ENCODE measurements around the gene ARID1B.

Gene ARID1B

GRCh38 chr6:156873654-156874380, 96.6 kb downstream of the ARID1B start:
- Histone ChIP-seq H2BK120ac (ENCODE audit: low read depth, low read length) (no peak overlapping the region), H4K91ac (ENCODE audit: low read depth, low read length, poor library complexity) (no peak overlapping the region), H2AFZ (ENCODE audit: low read length) (no peak overlapping the region), H2BK5ac (ENCODE audit: low read length) (no peak overlapping the region), H2BK12ac (ENCODE audit: low read length) (no peak overlapping the region), H3K27me3 (ENCODE audit: control insufficient read depth in 3 of 3, insufficient read depth in 3 of 3, low read depth in 1 of 3, low read length in 3 of 3) (no peaks in the 10 kb centered on the region), H3K14ac (ENCODE audit: low read length) (no peak overlapping the region), H3K27ac (replicated peaks; ENCODE audit: low read length) (no peak overlapping the region), H2AK5ac (ENCODE audit: low read depth, low read length) (no peak overlapping the region), H3K4me1 (ENCODE audit: control insufficient read depth in 2 of 2, insufficient read depth in 1 of 2, low read depth in 1 of 2, low read length in 2 of 2) (peaks cover 5 to 9% of the 10 kb centered on the region in 2 donors), H3K23ac (ENCODE audit: low read depth, low read length, poor library complexity) (no peak overlapping the region), H3K4me3 (ENCODE audit: low read length in 2 of 2) (no peak overlapping the region), H3K36me3 (replicated peaks in 1 of 2; ENCODE audit: control insufficient read depth in 2 of 2, insufficient read depth in 2 of 2, low read length in 2 of 2) (peaks cover 0 to 18% of the 10 kb centered on the region in 2 donors), H3K79me1 (ENCODE audit: low read depth, low read length) (peaks cover 6% of the 10 kb centered on the region), H3K4ac (ENCODE audit: low read length) (no peak overlapping the region), H3K4me2 (ENCODE audit: insufficient read depth, low read length, poor library complexity, severe bottlenecking) (no peak overlapping the region), H3K18ac (ENCODE audit: low read length) (no peak overlapping the region), H3K9me3 (replicated peaks in 1 of 2; ENCODE audit: control insufficient read depth in 2 of 2, insufficient read depth in 1 of 2, low read depth in 1 of 2, low read length in 2 of 2) (no peaks in the 10 kb centered on the region), H3K9ac (ENCODE audit: low read depth, low read length, poor library complexity) (no peak overlapping the region), H4K8ac (ENCODE audit: low read depth, low read length) (no peak overlapping the region), H2BK15ac (ENCODE audit: low read length) (no peak overlapping the region)
- DNase-seq (ENCODE audit: low spot score) = no peak
- no CpG with 5 or more reads among the region's 10 CpGs for WGBS, 2 donors (ENCODE audit: extremely low coverage in 2 of 2, insufficient read length in 2 of 2, insufficient replicate concordance in 1 of 2)

GRCh38 chr6:156875062-156875461, 97.9 kb downstream of the ARID1B start:
- Histone ChIP-seq H3K79me1 (ENCODE audit: low read depth, low read length) (peaks cover 8% of the 10 kb centered on the region), H3K18ac (ENCODE audit: low read length) (no peak overlapping the region), H4K8ac (ENCODE audit: low read depth, low read length) (no peak overlapping the region), H4K91ac (ENCODE audit: low read depth, low read length, poor library complexity) (no peak overlapping the region), H2AFZ (ENCODE audit: low read length) (no peak overlapping the region), H3K14ac (ENCODE audit: low read length) (no peak overlapping the region), H2BK120ac (ENCODE audit: low read depth, low read length) (no peak overlapping the region), H3K4ac (ENCODE audit: low read length) (no peak overlapping the region), H2BK15ac (ENCODE audit: low read length) (no peak overlapping the region), H2BK5ac (ENCODE audit: low read length) (no peak overlapping the region), H3K27me3 (ENCODE audit: control insufficient read depth in 3 of 3, insufficient read depth in 3 of 3, low read depth in 1 of 3, low read length in 3 of 3) (no peaks in the 10 kb centered on the region), H3K9ac (ENCODE audit: low read depth, low read length, poor library complexity) (no peak overlapping the region), H3K9me3 (replicated peaks in 1 of 2; ENCODE audit: control insufficient read depth in 2 of 2, insufficient read depth in 1 of 2, low read depth in 1 of 2, low read length in 2 of 2) (no peaks in the 10 kb centered on the region), H3K4me1 (ENCODE audit: control insufficient read depth in 2 of 2, insufficient read depth in 1 of 2, low read depth in 1 of 2, low read length in 2 of 2) (peaks cover 5 to 11% of the 10 kb centered on the region in 2 donors), H3K4me2 (ENCODE audit: insufficient read depth, low read length, poor library complexity, severe bottlenecking) (no peak overlapping the region), H3K23ac (ENCODE audit: low read depth, low read length, poor library complexity) (no peak overlapping the region), H3K4me3 (ENCODE audit: low read length in 2 of 2) (no peak overlapping the region), H3K27ac (replicated peaks; ENCODE audit: low read length) (no peak overlapping the region), H3K36me3 (replicated peaks in 1 of 2; ENCODE audit: control insufficient read depth in 2 of 2, insufficient read depth in 2 of 2, low read length in 2 of 2) (peaks cover 0 to 18% of the 10 kb centered on the region in 2 donors), H2AK5ac (ENCODE audit: low read depth, low read length) (no peak overlapping the region), H2BK12ac (ENCODE audit: low read length) (no peak overlapping the region)
- WGBS, 2 donors (ENCODE audit: extremely low coverage in 2 of 2, insufficient read length in 2 of 2, insufficient replicate concordance in 1 of 2) = no CpG with 5 or more reads among the region's 2 CpGs
- no peak for DNase-seq (ENCODE audit: low spot score)

- Histone ChIP-seq H3K4me1 (ENCODE audit: control insufficient read depth in 2 of 2, insufficient read depth in 1 of 2, low read depth in 1 of 2, low read length in 2 of 2) (peaks cover 5 to 8% of the 10 kb centered on the region in 2 donors), H4K91ac (ENCODE audit: low read depth, low read length, poor library complexity) (no peak overlapping the region), H3K4me2 (ENCODE audit: insufficient read depth, low read length, poor library complexity, severe bottlenecking) (no peak overlapping the region), H2BK5ac (ENCODE audit: low read length) (no peak overlapping the region), H3K79me1 (ENCODE audit: low read depth, low read length) (peaks cover 8% of the 10 kb centered on the region), H3K27ac (replicated peaks; ENCODE audit: low read length) (no peak overlapping the region), H3K23ac (ENCODE audit: low read depth, low read length, poor library complexity) (no peak overlapping the region), H3K9me3 (replicated peaks in 1 of 2; ENCODE audit: control insufficient read depth in 2 of 2, insufficient read depth in 1 of 2, low read depth in 1 of 2, low read length in 2 of 2) (no peaks in the 10 kb centered on the region), H2BK15ac (ENCODE audit: low read length) (no peak overlapping the region), H3K9ac (ENCODE audit: low read depth, low read length, poor library complexity) (no peak overlapping the region), H2AK5ac (ENCODE audit: low read depth, low read length) (no peak overlapping the region), H2BK120ac (ENCODE audit: low read depth, low read length) (no peak overlapping the region), H2BK12ac (ENCODE audit: low read length) (no peak overlapping the region), H3K36me3 (replicated peaks in 1 of 2; ENCODE audit: control insufficient read depth in 2 of 2, insufficient read depth in 2 of 2, low read length in 2 of 2) (peaks cover 0 to 18% of the 10 kb centered on the region in 2 donors), H3K18ac (ENCODE audit: low read length) (no peak overlapping the region), H3K27me3 (ENCODE audit: control insufficient read depth in 3 of 3, insufficient read depth in 3 of 3, low read depth in 1 of 3, low read length in 3 of 3) (no peaks in the 10 kb centered on the region), H3K4me3 (ENCODE audit: low read length in 2 of 2) (peak overlapping the region in 1 of 2 donors; percentile 11), H4K8ac (ENCODE audit: low read depth, low read length) (no peak overlapping the region), H3K14ac (ENCODE audit: low read length) (no peak overlapping the region), H2AFZ (ENCODE audit: low read length) (no peak overlapping the region), H3K4ac (ENCODE audit: low read length) (no peak overlapping the region)
- no CpG with 5 or more reads among the region's 11 CpGs for whole genome bisulfite sequencing, 2 donors (ENCODE audit: extremely low coverage in 2 of 2, insufficient read length in 2 of 2, insufficient replicate concordance in 1 of 2)
- no peak for DNase-seq (ENCODE audit: low spot score)
Observed at GRCh38 chr6:156876302-156876701, 99.1 kb downstream of the ARID1B start.

GRCh38 chr6:156877126-156877863, 100.1 kb downstream of the ARID1B start:
- H2BK15ac ChIP-seq (ENCODE audit: low read length) = no peak overlapping the region
- WGBS, 2 donors (ENCODE audit: extremely low coverage in 2 of 2, insufficient read length in 2 of 2, insufficient replicate concordance in 1 of 2) = no CpG with 5 or more reads among the region's 10 CpGs

More at GRCh38 chr6:156877126-156877863, 100.1 kb downstream of the ARID1B start:
- Histone ChIP-seq H3K36me3 (replicated peaks in 1 of 2; ENCODE audit: control insufficient read depth in 2 of 2, insufficient read depth in 2 of 2, low read length in 2 of 2) (peaks cover 0 to 15% of the 10 kb centered on the region in 2 donors), H4K91ac (ENCODE audit: low read depth, low read length, poor library complexity) (no peak overlapping the region), H3K4me3 (ENCODE audit: low read length in 2 of 2) (no peak overlapping the region), H3K4me2 (ENCODE audit: insufficient read depth, low read length, poor library complexity, severe bottlenecking) (no peak overlapping the region), H3K27me3 (ENCODE audit: control insufficient read depth in 3 of 3, insufficient read depth in 3 of 3, low read depth in 1 of 3, low read length in 3 of 3) (no peaks in the 10 kb centered on the region), H2BK5ac (ENCODE audit: low read length) (no peak overlapping the region), H2BK12ac (ENCODE audit: low read length) (no peak overlapping the region), H3K4ac (ENCODE audit: low read length) (no peak overlapping the region), H2BK120ac (ENCODE audit: low read depth, low read length) (no peak overlapping the region), H3K9me3 (replicated peaks in 1 of 2; ENCODE audit: control insufficient read depth in 2 of 2, insufficient read depth in 1 of 2, low read depth in 1 of 2, low read length in 2 of 2) (no peaks in the 10 kb centered on the region), H2AFZ (ENCODE audit: low read length) (no peak overlapping the region), H3K23ac (ENCODE audit: low read depth, low read length, poor library complexity) (no peak overlapping the region), H3K9ac (ENCODE audit: low read depth, low read length, poor library complexity) (no peak overlapping the region), H3K79me1 (ENCODE audit: low read depth, low read length) (peaks cover 8% of the 10 kb centered on the region), H3K18ac (ENCODE audit: low read length) (no peak overlapping the region), H2AK5ac (ENCODE audit: low read depth, low read length) (no peak overlapping the region), H4K8ac (ENCODE audit: low read depth, low read length) (no peak overlapping the region), H3K14ac (ENCODE audit: low read length) (no peak overlapping the region), H3K4me1 (ENCODE audit: control insufficient read depth in 2 of 2, insufficient read depth in 1 of 2, low read depth in 1 of 2, low read length in 2 of 2) (peaks cover 5 to 6% of the 10 kb centered on the region in 2 donors), H3K27ac (replicated peaks; ENCODE audit: low read length) (no peak overlapping the region)
- DNase-seq (ENCODE audit: low spot score) = no peak
